Raji (cell line): Measurements from ENCODE around the gene ZNF407.

Experiments used
- POLR2A ChIP-seq: IDR thresholded peaks from 2 replicates; pipeline ENCODE4 v1.6.1; 2011; ENCODE audit warnings: low read depth, low read length, control low read depth; ENCODE audit not compliant: insufficient read depth

Gene ZNF407

GRCh38 chr18:74996055-74996454 is 398.4 kb downstream of the ZNF407 start:
- TF ChIP-seq POLR2A = no peak

GRCh38 chr18:74996996-74997395 is 399.3 kb downstream of the ZNF407 start:
- TF ChIP-seq POLR2A = no peak

- TF ChIP-seq POLR2A = no peak
Measured at GRCh38 chr18:75000920-75001319, 403.2 kb downstream of the ZNF407 start.

GRCh38 chr18:75003039-75003438 is 405.4 kb downstream of the ZNF407 start:
- TF ChIP-seq POLR2A = no peak

DNA sequence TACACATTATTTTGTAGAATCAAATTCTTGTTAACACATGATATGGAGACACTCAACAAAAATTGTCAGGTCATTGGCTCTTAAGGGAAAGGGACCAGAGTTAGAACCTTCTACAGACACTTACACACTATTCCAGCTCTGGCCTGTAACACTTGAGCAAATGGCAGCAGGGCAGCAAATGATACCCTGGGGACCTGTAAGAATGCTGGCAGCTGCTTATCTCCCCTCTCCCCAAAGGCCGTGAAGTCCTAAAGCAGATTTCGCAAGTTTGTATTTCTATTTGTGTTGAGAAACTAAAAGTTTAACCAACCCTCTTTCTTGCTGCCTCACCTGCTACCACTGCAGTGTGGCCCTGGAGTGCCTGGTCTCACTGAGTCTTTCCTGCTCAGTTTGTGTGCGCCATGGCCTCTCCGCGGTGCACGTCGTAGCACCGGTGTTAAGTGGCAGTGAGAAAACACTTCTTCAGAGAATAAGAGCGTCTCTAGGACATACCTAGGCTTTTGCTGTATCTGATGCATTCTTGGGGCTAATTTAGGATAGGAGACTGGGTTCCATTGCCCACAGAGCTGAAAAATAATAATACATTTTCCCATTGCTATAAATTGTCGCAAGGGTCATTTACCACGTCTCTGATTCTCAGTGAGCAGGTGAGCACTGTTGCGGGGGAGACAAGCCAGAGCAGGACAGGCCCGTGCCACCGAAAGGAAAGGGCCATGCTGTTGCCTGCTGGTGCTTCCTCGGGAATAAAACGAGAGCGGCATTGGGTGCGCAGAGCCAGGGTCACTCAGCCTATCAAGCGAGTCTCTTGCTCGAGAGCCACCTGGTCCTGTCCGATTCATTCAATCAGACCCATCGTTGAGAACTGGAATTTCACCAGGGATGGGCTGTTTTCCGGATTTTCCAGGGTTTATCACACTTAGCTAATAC is 406.4 kb downstream of the ZNF407 start:
- no peak for TF ChIP-seq POLR2A

GRCh38 chr18:75005626-75006025 is 408.0 kb downstream of the ZNF407 start:
- TF ChIP-seq POLR2A = no peak

- no peak for TF ChIP-seq POLR2A
Measured at GRCh38 chr18:75008186-75008585, 410.5 kb downstream of the ZNF407 start.

DNA sequence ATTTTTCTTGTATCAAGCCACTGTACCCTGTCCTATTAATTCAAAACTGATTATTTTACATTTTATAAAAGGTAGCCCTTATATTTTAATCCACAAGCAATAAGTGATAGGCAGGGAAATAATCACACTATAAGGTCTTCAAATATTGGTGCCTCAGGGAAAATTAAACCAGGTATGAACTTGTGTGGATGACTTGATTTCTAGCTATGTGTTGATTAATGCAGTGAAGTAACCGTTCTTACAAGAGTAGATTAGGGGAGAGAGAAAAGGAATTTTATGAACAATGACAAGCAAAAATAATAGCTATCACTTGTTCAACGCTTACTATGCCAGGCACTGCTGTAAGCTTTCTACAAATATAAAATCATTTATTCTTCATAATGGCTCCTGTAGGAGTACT is 411.6 kb downstream of the ZNF407 start:
- TF ChIP-seq POLR2A = no peak

GRCh38 chr18:75009878-75010277 is 412.2 kb downstream of the ZNF407 start:
- TF ChIP-seq POLR2A = no peak

GRCh38 chr18:75010278-75010677 is 412.6 kb downstream of the ZNF407 start:
- TF ChIP-seq POLR2A = no peak

DNA sequence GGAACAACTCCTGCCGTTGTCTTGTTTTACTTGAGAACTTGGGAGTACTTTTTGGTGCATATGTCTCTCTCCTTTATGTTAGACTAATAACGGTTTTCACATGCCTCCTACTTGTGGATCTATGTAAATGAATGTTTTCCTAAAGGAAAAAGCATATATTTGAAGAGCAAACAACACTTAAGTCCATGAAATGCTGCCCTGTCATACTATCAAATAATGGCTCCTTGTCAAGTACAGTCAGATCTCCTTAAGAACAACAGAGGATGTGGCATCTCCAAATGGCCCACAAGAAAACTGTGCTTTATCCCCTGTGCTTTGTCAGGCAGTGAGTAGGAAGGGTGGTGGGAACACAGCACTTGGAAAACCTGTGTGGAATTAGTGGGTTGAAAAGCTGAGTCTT is 413.0 kb downstream of the ZNF407 start:
- TF ChIP-seq POLR2A = no peak

DNA sequence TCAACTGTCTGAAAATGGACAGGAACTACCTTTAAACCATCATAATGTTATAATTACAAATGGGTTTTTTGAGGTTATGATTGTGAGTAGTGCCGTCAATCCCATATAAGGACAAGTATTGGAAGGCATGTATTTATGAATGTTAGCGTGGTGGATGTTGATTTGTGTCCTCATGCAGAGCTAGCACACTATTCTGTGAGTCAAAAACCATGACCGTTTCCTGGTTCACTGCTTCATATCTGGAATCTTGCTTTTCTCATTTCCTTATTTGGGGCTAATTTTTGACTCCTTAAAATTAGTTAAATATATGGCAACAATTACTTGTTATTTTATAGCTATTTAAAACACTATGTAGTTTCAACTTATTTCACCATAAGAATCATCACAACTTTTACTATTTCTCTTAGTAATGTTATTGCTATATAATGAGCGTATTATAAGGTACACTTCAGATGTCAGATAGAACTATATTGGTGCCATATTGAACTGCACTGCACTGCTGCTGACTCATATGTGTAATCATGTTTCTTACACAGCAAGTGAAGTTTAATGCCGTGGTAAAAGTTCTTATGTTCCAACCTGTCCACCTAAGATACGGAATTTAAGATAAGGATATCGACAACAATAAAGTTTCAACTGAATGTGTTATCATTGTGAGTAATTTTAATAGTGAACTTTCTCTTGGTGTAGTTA is 418.5 kb downstream of the ZNF407 start:
- TF ChIP-seq POLR2A = no peak

DNA sequence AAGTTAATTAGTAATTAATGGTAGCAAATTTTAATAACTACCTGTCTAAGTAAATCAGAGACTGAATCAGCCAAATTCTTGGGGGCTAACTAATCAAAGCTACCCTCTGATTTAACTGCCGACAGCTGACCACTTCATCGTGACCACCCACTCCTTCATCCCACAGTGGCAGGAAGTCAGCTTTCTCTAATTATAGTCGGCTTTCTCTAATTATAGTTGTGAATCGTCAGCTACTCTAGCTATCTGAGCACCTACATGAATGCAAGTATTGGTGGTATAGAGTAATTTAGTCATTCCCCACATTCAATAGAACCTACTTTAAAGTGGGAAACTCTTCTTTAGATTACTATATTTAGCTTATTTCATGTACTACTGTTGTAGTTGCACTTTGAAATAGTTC is 425.8 kb downstream of the ZNF407 start:
- no peak for TF ChIP-seq POLR2A

GRCh38 chr18:75024871-75025270 is 427.2 kb downstream of the ZNF407 start:
- TF ChIP-seq POLR2A = no peak

GRCh38 chr18:75025573-75025972 is 427.9 kb downstream of the ZNF407 start:
- no peak for TF ChIP-seq POLR2A

- no peak for TF ChIP-seq POLR2A
Measured at GRCh38 chr18:75029481-75029880, 431.8 kb downstream of the ZNF407 start.

DNA sequence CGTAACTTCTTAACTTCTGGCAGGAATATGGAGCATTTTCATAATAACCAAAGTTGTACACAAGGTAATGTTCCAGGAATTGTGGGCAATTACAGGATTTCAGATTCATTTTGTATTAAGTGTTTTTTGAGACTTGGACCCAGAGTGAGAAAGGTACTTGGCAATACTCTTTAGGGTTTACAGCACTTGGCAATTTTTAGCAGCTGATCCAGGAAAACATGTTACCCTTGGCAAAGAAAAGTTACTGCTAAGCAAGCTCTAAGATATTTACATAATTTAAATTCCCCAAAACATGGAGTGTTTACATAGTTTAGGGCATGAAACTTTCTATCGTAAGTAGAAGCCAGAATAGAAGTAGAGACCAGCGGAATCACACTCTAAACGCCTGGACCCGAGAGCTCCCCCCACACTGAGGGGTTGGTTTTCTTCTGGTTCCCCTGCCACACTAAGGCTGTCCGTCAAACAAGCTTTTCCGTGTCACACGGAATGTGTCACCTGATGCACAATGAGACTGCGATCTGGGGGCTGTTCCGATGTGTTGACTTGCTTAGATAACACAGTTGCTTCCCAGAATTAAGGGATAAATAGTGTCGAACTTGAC is 434.1 kb downstream of the ZNF407 start:
- TF ChIP-seq POLR2A = no peak

- TF ChIP-seq POLR2A = no peak
Measured at GRCh38 chr18:75033516-75033915, 435.8 kb downstream of the ZNF407 start.
